ENCODE data around the gene AGFG1. TPM values are rescaled to one million over a fixed set of nuclear protein-coding genes. Genes with fewer than 3 reads are reported as not detected.

Gene AGFG1
- total RNA-seq, 1 experiment from 2014 or later: 38.0 TPM

- DNase-seq (ENCODE audit: low spot score): no peak
Measured at GRCh38 chr2:227607941-227608340, 136.0 kb downstream of the AGFG1 start.

DNA sequence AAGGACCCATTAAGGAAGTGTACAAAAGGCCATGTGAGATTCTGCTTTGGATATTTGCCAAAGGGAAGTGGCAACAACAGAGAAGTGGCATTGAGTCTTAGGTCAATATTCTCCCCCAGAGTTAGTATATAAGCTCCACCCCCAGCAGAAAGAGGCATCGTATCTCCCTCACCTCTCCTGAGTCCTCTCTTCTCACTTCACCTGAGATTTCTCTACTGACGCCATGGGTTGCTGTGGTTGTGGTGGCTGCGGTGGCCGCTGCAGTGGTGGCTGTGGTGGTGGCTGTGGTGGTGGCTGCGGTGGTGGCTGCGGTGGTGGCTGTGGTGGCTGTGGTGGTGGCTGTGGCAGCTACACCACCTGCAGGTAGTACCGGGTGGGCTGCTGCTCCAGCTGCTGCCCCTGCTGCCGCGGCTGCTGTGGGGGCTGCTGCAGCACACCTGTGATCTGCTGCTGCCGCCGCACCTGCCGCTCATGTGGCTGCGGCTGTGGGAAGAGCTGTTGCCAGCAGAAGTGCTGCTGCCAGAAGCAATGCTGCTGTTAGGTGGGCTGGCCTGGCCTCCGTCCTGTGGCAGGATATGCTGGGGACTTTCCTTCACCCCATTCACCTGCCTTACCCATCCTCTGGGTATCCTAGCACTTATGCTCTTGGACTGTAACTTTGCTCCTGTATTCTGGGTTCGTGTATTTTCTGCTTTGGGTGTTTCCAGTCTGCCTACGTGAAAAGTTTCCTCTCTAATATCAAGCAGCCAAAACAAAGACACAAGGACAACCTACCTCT is 136.8 kb downstream of the AGFG1 start:
- DNase-seq (ENCODE audit: low spot score): no peak

GRCh38 chr2:227610123-227610522 is 138.2 kb downstream of the AGFG1 start:
- DNase-seq (ENCODE audit: low spot score): no peak

Other genes with a start within 250 kb of the AGFG1 start
- 56.9 and 58.2 TPM in 2 replicates for gene MFF, start 146.9 kb upstream of the AGFG1 start, total RNA-seq (2014; rRNA removed; shearing (Covaris generic))
- 0.36 TPM in 1 of 2 replicates, not detected in the other for gene TM4SF20, start 92.8 kb upstream of the AGFG1 start, total RNA-seq (2014; rRNA removed; shearing (Covaris generic))
- gene SCYGR1, start 84.2 kb upstream of the AGFG1 start, total RNA-seq (2014; rRNA removed; shearing (Covaris generic)): not detected in 2 replicates
- not detected in 2 replicates for gene SCYGR2, start 126.7 kb downstream of the AGFG1 start, total RNA-seq (2014; rRNA removed; shearing (Covaris generic))
- gene SCYGR3, start 142.7 kb downstream of the AGFG1 start, total RNA-seq (2014; rRNA removed; shearing (Covaris generic)): not detected in 2 replicates
- gene SCYGR4, start 145.3 kb downstream of the AGFG1 start, total RNA-seq (2014; rRNA removed; shearing (Covaris generic)): not detected in 2 replicates
- gene SCYGR5, start 194.6 kb downstream of the AGFG1 start, total RNA-seq (2014; rRNA removed; shearing (Covaris generic)): not detected in 2 replicates
- 0.03 TPM in 1 of 2 replicates, not detected in the other for gene SLC19A3, start 245.9 kb downstream of the AGFG1 start, total RNA-seq (2014; rRNA removed; shearing (Covaris generic))

Measured in HT-29 (cell line).